HL-60 (cell line): ENCODE data around the gene RBPJL.

ENCODE experiments used
- CTCF ChIP-seq: IDR thresholded peaks from one replicate; pipeline ENCODE4 v1.5.1; 2011; ENCODE audit warnings: low read length, control low read depth, inconsistent platforms; ENCODE audit not compliant: insufficient read depth
- GABPA ChIP-seq: IDR thresholded peaks from 2 replicates; pipeline ENCODE4 v1.6.1; 2012; ENCODE audit warnings: low read depth
- POLR2AphosphoS5 ChIP-seq: IDR thresholded peaks from 2 replicates; pipeline ENCODE4 v1.6.1; 2012; ENCODE audit warnings: low read depth
- SPI1 ChIP-seq: IDR thresholded peaks from 2 replicates; pipeline ENCODE4 v1.6.1; 2012; ENCODE audit warnings: low read depth, mild to moderate bottlenecking, borderline replicate concordance

- TF ChIP-seq SPI1 (no peak), POLR2AphosphoS5 (no peak), CTCF (no peak), GABPA (no peak)
Measured at GRCh38 chr20:45292343-45292742, 14.3 kb upstream of the RBPJL start.
